ENCODE measurements around the gene DKC1.
"Not testable (repeated sequence)": the region's sequence is repeated elsewhere in the genome, so short reads cannot be mapped to it uniquely, and the experiment has no call there.

Gene DKC1

GRCh38 chrX:154819771-154820341, 57.2 kb downstream of the DKC1 start:
- no peak for DNase-seq (ENCODE audit: low read depth)

GRCh38 chrX:154821523-154821922, 58.9 kb downstream of the DKC1 start:
- DNase-seq (ENCODE audit: low read depth) = no peak

DNA sequence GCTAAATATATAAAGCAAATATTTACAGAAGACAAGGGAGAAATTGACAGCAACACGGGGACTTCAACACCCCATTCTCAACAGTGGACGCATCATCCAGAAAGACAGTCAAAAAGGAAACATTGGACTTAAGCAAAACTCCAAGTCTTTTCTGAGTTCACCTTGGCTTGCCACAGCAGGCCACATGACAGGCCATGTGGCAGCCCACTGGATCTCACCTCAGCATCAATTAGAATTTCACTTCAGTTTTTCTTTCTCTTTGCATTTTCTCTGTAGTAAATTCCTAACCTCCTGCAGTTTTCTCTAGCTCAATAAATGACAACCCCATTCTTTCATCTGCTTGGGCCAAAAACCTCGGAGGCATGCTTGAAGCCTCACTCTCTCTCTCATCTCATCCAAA, 59.4 kb downstream of the DKC1 start:
- DNase-seq (ENCODE audit: low read depth) = no peak

GRCh38 chrX:154824638-154825037, 62.0 kb downstream of the DKC1 start:
- DNase-seq (ENCODE audit: low read depth) = no peak

- not testable (repeated sequence) for DNase-seq (ENCODE audit: low read depth)
Measured at GRCh38 chrX:154825586-154825985, 62.9 kb downstream of the DKC1 start.
